HG02852 (cell line): Measurements from ENCODE around the gene PAX3.
A peak's percentile ranks its signal among the peaks of the same experiment; 100 is the strongest.

Experiments used
- ATAC-seq: cut with Tn5 transposase; IDR thresholded peaks from one replicate; pipeline ENCODE4 v1.9.1; 2021; ENCODE audit warnings: mild to moderate bottlenecking, moderate library complexity; ENCODE audit not compliant: unreplicated experiment

Gene PAX3

GRCh38 chr2:222281506-222281905 is 17.3 kb downstream of the PAX3 start:
- ATAC-seq, result no peak

GRCh38 chr2:222280795-222281194 is 18.0 kb downstream of the PAX3 start:
- no peak for ATAC-seq

- no peak for ATAC-seq
These were observed 26.3 kb downstream of the PAX3 start for GRCh38 chr2:222272446-222273015.

DNA sequence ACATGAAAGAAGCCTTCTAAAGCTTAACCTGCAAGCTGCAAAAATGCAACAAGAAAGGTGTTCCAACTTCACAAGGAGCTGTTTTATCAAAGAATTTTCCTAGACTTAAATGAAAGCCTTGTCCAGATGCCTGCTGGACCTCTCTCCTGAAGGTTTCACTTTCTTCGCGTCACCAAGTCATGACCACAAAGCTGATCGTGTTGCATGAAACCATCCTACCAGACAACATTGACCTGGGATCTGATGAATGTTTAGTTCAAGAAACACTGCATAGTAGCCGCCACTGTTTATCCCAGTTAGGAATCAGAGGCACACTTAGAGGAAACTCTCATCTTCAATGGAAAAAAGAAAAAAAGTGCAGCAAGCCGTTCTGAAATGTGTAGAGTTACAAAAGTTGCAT is 26.9 kb downstream of the PAX3 start:
- no peak for ATAC-seq

- ATAC-seq, result no peak
These were observed 28.4 kb downstream of the PAX3 start for GRCh38 chr2:222270396-222270795.

GRCh38 chr2:222269132-222269531 is 29.7 kb downstream of the PAX3 start:
- no peak for ATAC-seq

DNA sequence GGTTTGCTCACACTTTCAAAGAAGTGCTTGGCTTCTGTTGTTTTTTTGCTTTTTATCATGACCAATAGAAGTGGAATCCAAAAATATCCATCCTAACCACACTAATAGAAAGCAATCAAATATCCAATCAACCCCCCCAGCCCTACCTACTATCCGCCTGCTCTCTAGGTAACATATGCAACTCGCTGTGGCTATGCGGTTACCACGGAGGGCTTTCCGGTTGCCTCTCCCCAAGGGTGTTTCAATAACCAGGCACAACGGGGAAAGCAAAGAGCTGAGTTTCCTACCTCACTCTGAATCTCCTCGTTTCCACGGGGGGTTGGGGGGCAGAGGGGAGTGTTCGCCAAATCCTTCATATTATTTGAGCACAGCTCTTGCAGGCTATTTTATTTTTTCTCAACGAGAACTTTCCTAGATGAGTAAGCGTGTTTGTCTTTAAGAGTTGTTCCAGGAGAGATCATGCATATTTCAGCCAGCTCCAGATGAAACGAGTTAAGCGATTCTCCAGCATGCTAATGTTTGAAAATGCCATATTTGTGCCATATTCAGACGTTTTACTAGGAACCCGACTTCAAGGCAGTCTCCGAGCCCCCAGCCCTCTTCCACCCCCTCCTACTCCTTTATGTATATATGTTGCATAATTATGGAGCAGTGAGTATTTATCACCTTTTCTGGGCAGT is 30.3 kb downstream of the PAX3 start:
- ATAC-seq, result no peak

DNA sequence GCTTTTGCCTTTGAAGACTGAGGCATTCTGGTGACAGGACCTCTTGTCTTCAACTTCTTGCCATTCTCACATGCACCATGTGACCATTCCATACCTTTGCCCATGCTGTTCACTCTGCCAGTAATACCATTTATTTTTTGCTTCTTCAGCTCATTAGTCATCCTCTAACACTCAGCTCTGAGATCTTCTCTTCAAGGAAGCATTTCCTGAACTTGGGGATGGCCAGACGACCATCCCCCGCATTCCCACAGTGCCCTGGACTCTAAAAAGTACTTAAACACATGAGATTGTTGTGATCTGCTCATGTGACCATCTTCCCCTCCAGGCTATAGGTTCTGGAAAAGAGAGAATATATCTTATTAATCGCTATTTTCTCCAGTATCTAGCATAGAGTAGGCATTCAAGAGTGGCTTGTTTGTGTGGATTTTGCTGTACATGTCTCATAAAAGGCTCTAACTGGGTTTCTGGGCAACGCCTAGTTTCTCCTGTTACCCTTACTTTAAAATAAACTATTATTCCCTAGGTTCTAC is 33.9 kb downstream of the PAX3 start:
- no peak for ATAC-seq

- no peak for ATAC-seq
These were observed 37.3 kb downstream of the PAX3 start for GRCh38 chr2:222261504-222261903.

DNA sequence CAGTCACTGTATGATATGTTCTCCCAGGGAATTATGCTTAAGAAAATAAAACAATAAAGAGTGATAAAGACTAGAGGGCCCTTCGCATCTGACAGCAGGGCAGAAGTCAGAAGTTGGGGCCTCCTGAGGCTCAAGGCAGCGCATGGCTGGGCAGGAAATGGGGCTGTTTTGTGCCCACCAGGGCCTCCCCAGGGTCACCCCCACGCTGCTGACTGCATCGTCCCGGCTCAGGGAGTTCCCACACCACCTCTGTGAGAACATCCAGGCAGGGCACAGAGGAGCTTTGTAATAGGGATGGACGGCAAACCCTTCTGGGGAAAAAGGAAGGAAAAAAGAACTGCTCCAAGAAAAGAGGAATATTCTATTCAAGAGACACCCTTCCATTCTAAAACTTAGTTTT is 41.2 kb downstream of the PAX3 start:
- no peak for ATAC-seq

- no peak for ATAC-seq
These were observed 42.5 kb downstream of the PAX3 start for GRCh38 chr2:222256250-222256649.

- ATAC-seq, result no peak
These were observed 43.7 kb downstream of the PAX3 start for GRCh38 chr2:222255090-222255489.

DNA sequence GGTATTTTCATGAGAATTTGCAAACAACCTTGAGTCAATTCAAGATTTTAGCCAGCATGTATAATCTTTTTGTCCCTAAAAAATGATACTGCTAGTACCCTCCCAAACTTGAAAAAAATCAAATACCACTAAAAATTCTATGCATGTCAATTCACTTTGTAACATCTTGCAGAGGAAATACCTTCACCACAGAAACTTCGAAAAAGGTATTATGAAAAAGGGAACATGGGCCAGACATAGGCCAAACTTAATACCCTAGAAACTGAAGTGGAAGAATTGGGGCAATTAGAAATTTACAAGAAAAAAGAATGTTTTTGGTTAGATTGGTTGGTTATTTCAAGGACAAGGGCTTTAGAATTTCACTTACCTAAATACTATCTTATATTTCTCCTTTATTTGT is 48.5 kb downstream of the PAX3 start:
- ATAC-seq, result no peak

- ATAC-seq, result no peak
These were observed 49.4 kb downstream of the PAX3 start for GRCh38 chr2:222249444-222249843.

GRCh38 chr2:222248818-222249217 is 50.0 kb downstream of the PAX3 start:
- no peak for ATAC-seq

DNA sequence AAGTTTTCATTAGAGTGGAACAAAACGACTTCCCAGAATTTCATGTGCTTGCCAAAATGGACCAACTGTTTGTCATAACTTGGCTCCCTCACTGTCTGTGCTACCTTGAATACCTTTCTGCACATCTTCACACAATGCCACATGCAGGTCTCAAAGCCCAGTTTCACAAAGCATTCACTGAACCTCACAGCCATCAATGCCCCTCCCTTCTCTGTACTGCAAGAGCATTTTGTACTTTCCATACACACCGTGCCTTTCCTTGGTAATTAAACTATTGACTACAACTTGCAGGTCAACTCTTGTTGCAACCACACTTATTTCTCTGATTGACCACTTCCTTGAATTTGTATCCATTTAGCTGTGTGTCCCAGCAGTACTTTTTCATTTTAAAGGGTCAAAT is 50.5 kb downstream of the PAX3 start:
- no peak for ATAC-seq

DNA sequence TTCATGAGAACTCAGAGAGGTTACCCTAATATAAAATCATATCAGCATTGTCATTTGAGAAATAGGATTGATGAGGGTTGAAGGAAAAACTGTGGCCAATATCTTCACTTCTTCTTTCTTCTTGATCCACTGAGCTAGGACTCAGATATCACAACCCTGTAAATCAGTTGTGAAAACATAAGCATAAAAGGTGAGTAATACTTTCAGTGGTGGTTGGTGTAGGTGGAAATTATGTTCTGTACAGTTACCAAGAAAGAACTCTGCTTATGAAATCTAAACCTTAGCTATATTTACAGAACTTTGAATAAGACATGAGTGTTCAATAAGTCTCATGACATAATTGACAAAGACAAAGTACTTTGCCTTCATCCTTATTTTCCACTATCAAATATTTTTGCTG is 56.3 kb downstream of the PAX3 start:
- peak; percentile 54 for ATAC-seq

DNA sequence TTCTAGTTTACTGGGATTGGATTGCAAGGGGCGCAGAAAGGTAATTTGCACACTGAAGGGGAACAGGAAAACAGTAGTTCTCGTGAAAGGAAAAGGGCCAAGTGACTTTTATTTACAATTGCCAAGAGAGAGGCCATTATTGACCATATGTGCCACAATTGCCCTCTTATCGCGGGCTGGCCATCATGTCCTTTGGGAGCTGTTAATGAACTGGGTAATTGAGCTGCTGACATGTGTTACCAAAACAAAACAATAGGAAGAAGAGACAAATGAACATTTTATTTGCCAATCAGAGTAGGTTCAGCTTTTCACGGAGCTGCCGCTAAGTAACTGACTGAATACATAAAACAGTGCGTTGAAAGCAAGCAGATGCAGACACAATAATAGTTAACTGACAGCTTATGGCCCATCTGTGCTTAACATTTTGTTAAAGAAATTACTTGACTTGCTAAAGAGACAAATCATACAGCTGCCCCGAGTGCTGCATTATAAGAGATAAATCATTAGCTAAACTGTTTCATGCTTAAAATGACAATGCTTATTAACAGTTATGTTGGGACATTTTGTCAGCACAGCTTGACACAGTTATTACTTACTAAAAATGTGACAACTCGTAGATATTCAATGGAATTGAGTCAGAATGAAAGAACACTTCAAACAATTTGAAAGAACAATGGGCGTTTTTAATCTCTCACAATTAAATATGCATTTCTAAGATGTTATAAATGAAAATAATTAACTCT is 57.5 kb downstream of the PAX3 start:
- ATAC-seq, result no peak

- no peak for ATAC-seq
These were observed 58.1 kb downstream of the PAX3 start for GRCh38 chr2:222240676-222241049.

GRCh38 chr2:222239945-222240675 is 58.7 kb downstream of the PAX3 start:
- no peak for ATAC-seq

DNA sequence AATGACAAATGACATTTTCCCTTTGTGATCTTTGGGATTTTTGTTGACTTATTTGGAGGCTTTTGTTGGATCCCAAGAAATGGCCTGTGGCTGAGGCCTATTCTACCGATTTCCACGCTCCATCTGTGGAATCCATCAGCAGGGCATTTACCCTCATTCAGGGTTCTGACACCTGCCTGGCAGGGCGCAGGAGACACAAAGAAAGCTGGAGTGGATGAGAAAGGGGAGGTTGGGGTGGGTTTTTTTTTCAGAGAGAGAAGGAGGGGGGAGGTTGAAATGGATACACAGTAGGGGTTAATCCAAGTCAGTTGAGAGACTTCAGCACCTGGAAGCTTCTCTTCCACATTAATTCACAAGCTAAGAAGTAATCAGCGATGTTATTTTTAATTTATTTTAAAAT is 59.7 kb downstream of the PAX3 start:
- no peak for ATAC-seq
